HUES64 (cell line): Measurements from ENCODE around the gene COX18.

Experiments
- H3K27ac ChIP-seq: 2 replicates; pipeline ENCODE4 v1.7.0; 2013; ENCODE audit warnings: low read depth, low read length, inconsistent platforms
- H3K27me3 ChIP-seq: 2 replicates; pipeline ENCODE4 v1.6.1; 2013; ENCODE audit warnings: mild to moderate bottlenecking, low read length; ENCODE audit not compliant: insufficient read depth
- H3K36me3 ChIP-seq: 2 replicates; pipeline ENCODE4 v1.6.1; 2013; ENCODE audit warnings: mild to moderate bottlenecking, low read length; ENCODE audit not compliant: insufficient read depth
- H3K4me1 ChIP-seq: 2 replicates; pipeline ENCODE4 v1.6.1; 2013; ENCODE audit warnings: mild to moderate bottlenecking, low read length, moderate library complexity; ENCODE audit not compliant: insufficient read depth
- H3K4me3 ChIP-seq: 2 replicates; pipeline ENCODE4 v1.5.1; 2013; ENCODE audit warnings: mild to moderate bottlenecking, low read length, moderate library complexity
- H3K9ac ChIP-seq: 2 replicates; pipeline ENCODE4 v1.6.1; 2013; ENCODE audit warnings: mild to moderate bottlenecking, low read depth, low read length
- H3K9me3 ChIP-seq: 2 replicates; pipeline ENCODE4 v1.6.1; 2013; ENCODE audit warnings: low read depth, low read length; ENCODE audit not compliant: insufficient read depth
- WGBS: fragments of 150-250, 120-280 bp; methylation state at CpG from one replicate; pipeline ENCODE4 v1.1.7; 2013; ENCODE audit warnings: missing lambda C conversion rate; 5-methylcytosine and 5-hydroxymethylcytosine counted together

Gene COX18

GRCh38 chr4:73051625-73052024 is 17.9 kb downstream of the COX18 start:
- no peak overlapping the region for H3K4me3 ChIP-seq
- H3K27me3 ChIP-seq = no peaks in the 10 kb centered on the region
- no peaks in the 10 kb centered on the region for H3K9me3 ChIP-seq
- H3K4me1 ChIP-seq = peaks cover 22% of the 10 kb centered on the region
- no peak overlapping the region for H3K27ac ChIP-seq
- H3K36me3 ChIP-seq = peaks cover 16% of the 10 kb centered on the region
- WGBS = 100% methylated on average over 1 of the region's 1 CpG
- H3K9ac ChIP-seq = no peak overlapping the region

- H3K27me3 ChIP-seq = no peaks in the 10 kb centered on the region
- H3K36me3 ChIP-seq = no peaks in the 10 kb centered on the region
- H3K9ac ChIP-seq = no peak overlapping the region
- 95% methylated on average over 7 of the region's 7 CpGs for WGBS
- H3K4me1 ChIP-seq = no peaks in the 10 kb centered on the region
- H3K9me3 ChIP-seq = no peaks in the 10 kb centered on the region
- H3K4me3 ChIP-seq = no peak overlapping the region
- no peak overlapping the region for H3K27ac ChIP-seq
Measured at GRCh38 chr4:73045879-73046278, 23.6 kb downstream of the COX18 start.

- Histone ChIP-seq H3K4me1 (no peaks in the 10 kb centered on the region), H3K4me3 (no peak overlapping the region), H3K36me3 (no peaks in the 10 kb centered on the region), H3K27ac (no peak overlapping the region), H3K27me3 (no peaks in the 10 kb centered on the region), H3K9me3 (peaks cover 30% of the 10 kb centered on the region), H3K9ac (no peak overlapping the region)
- 96% methylated on average over 4 of the region's 4 CpGs for WGBS
Measured at GRCh38 chr4:73037057-73037456, 32.5 kb downstream of the COX18 start.

- Histone ChIP-seq H3K4me3 (no peak overlapping the region), H3K9ac (no peak overlapping the region), H3K27ac (no peak overlapping the region), H3K4me1 (no peaks in the 10 kb centered on the region), H3K36me3 (no peaks in the 10 kb centered on the region), H3K9me3 (peaks cover 30% of the 10 kb centered on the region), H3K27me3 (no peaks in the 10 kb centered on the region)
- 100% methylated on average over 1 of the region's 1 CpG for WGBS
Measured at GRCh38 chr4:73036123-73036522, 33.4 kb downstream of the COX18 start.

- Histone ChIP-seq H3K27me3 (no peaks in the 10 kb centered on the region), H3K27ac (no peak overlapping the region), H3K9ac (no peak overlapping the region), H3K36me3 (no peaks in the 10 kb centered on the region), H3K9me3 (peaks cover 30% of the 10 kb centered on the region), H3K4me1 (no peaks in the 10 kb centered on the region), H3K4me3 (no peak overlapping the region)
- 93% methylated on average over 2 of the region's 2 CpGs for WGBS
Measured at GRCh38 chr4:73034896-73035295, 34.6 kb downstream of the COX18 start.

- Histone ChIP-seq H3K36me3 (no peaks in the 10 kb centered on the region), H3K27ac (no peak overlapping the region), H3K9me3 (no peaks in the 10 kb centered on the region), H3K4me1 (no peaks in the 10 kb centered on the region), H3K4me3 (no peak overlapping the region), H3K9ac (no peak overlapping the region), H3K27me3 (no peaks in the 10 kb centered on the region)
- 79% methylated on average over 5 of the region's 5 CpGs for WGBS
Measured at GRCh38 chr4:73028621-73029020, 40.9 kb downstream of the COX18 start.

GRCh38 chr4:73021634-73022033 is 47.9 kb downstream of the COX18 start:
- no peak overlapping the region for H3K27ac ChIP-seq
- H3K4me1 ChIP-seq = no peaks in the 10 kb centered on the region
- H3K4me3 ChIP-seq = no peak overlapping the region
- WGBS = 28% methylated on average over 1 of the region's 1 CpG
- H3K9me3 ChIP-seq = no peaks in the 10 kb centered on the region
- H3K27me3 ChIP-seq = no peaks in the 10 kb centered on the region
- no peaks in the 10 kb centered on the region for H3K36me3 ChIP-seq
- no peak overlapping the region for H3K9ac ChIP-seq

GRCh38 chr4:73019462-73020047 is 50.0 kb downstream of the COX18 start:
- Histone ChIP-seq H3K9me3 (no peaks in the 10 kb centered on the region), H3K9ac (no peak overlapping the region), H3K4me1 (no peaks in the 10 kb centered on the region), H3K4me3 (no peak overlapping the region), H3K27ac (no peak overlapping the region), H3K27me3 (no peaks in the 10 kb centered on the region), H3K36me3 (no peaks in the 10 kb centered on the region)
- WGBS = 33% methylated on average over 2 of the region's 3 CpGs

GRCh38 chr4:73018595-73018994 is 50.9 kb downstream of the COX18 start:
- H3K27ac ChIP-seq = no peak overlapping the region
- no peaks in the 10 kb centered on the region for H3K9me3 ChIP-seq
- no peaks in the 10 kb centered on the region for H3K4me1 ChIP-seq
- no peaks in the 10 kb centered on the region for H3K27me3 ChIP-seq
- no peaks in the 10 kb centered on the region for H3K36me3 ChIP-seq
- 92% methylated on average over 6 of the region's 6 CpGs for WGBS
- H3K4me3 ChIP-seq = no peak overlapping the region
- H3K9ac ChIP-seq = no peak overlapping the region

GRCh38 chr4:73013310-73013709 is 56.2 kb downstream of the COX18 start:
- Histone ChIP-seq H3K9me3 (peaks cover 17% of the 10 kb centered on the region), H3K27ac (no peak overlapping the region), H3K4me1 (no peaks in the 10 kb centered on the region), H3K36me3 (no peaks in the 10 kb centered on the region), H3K4me3 (no peak overlapping the region), H3K27me3 (no peaks in the 10 kb centered on the region), H3K9ac (no peak overlapping the region)
- WGBS = 100% methylated on average over 1 of the region's 1 CpG

- Histone ChIP-seq H3K4me1 (no peaks in the 10 kb centered on the region), H3K9me3 (peaks cover 17% of the 10 kb centered on the region), H3K27ac (no peak overlapping the region), H3K36me3 (no peaks in the 10 kb centered on the region), H3K4me3 (no peak overlapping the region), H3K9ac (no peak overlapping the region), H3K27me3 (no peaks in the 10 kb centered on the region)
- 93% methylated on average over 4 of the region's 4 CpGs for WGBS
Measured at GRCh38 chr4:73012673-73013072, 56.8 kb downstream of the COX18 start.

GRCh38 chr4:73011629-73011985 is 57.9 kb downstream of the COX18 start:
- WGBS = 95% methylated on average over 4 of the region's 4 CpGs
- H3K27me3 ChIP-seq = no peaks in the 10 kb centered on the region
- no peaks in the 10 kb centered on the region for H3K36me3 ChIP-seq
- H3K4me1 ChIP-seq = no peaks in the 10 kb centered on the region
- no peak overlapping the region for H3K9ac ChIP-seq
- H3K9me3 ChIP-seq = peaks cover 17% of the 10 kb centered on the region
- H3K4me3 ChIP-seq = no peak overlapping the region
- H3K27ac ChIP-seq = no peak overlapping the region
